HTR-8/SVneo (cell line): ENCODE results near the gene EFCAB10.
A peak's percentile ranks its signal among the peaks of the same experiment; 100 is the strongest.
"Not testable (repeated sequence)": the region's sequence is repeated elsewhere in the genome, so short reads cannot be mapped to it uniquely, and the experiment has no call there.

Source experiments
- DNase-seq: peaks from one replicate; pipeline ENCODE4 v3.0.0; 2011; ENCODE audit warnings: low spot score, mixed read lengths; ENCODE audit not compliant: insufficient read length
- FAIRE-seq: peaks from 2 replicates; lab custom pipeline; 2011; peaks lifted over from hg19 to GRCh38; lab: Jason Lieb, UNC

Gene EFCAB10

DNA sequence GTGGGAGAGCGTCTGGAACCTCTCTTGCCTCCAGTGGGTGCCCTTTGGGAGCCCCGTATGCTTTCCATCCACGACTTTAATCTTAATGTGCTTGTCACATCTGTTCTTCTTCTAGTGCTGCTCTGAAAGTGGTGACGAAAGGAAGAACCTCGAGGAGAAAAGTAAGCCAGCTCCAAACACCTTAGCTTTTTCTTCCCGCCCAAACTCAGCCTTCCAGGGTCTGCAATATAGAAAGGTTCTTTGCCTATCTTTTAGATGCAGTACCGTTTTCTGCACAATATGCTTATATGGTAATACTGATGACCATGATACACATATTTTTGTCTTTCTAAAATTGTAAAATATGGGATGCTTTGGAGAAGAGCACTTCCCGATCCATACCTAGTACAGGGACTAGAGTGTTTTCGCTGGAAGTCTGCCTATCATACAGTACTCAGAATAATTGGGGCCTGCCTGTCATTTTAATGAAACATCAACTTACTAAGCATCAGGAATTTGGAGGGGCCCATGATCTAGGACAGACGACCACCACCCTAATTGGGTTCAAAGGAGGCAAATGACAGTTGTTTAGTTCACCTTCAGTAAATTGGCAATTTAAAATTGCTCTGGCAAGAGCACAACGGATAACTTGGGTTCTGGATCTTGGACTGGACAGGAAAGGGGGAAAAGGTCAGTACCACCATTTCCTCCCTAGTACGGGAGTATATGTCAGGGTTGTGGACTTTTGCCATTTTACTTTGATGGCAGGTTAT is 48.4 kb downstream of the EFCAB10 start:
- no peak for DNase-seq
- no peak for FAIRE-seq

DNA sequence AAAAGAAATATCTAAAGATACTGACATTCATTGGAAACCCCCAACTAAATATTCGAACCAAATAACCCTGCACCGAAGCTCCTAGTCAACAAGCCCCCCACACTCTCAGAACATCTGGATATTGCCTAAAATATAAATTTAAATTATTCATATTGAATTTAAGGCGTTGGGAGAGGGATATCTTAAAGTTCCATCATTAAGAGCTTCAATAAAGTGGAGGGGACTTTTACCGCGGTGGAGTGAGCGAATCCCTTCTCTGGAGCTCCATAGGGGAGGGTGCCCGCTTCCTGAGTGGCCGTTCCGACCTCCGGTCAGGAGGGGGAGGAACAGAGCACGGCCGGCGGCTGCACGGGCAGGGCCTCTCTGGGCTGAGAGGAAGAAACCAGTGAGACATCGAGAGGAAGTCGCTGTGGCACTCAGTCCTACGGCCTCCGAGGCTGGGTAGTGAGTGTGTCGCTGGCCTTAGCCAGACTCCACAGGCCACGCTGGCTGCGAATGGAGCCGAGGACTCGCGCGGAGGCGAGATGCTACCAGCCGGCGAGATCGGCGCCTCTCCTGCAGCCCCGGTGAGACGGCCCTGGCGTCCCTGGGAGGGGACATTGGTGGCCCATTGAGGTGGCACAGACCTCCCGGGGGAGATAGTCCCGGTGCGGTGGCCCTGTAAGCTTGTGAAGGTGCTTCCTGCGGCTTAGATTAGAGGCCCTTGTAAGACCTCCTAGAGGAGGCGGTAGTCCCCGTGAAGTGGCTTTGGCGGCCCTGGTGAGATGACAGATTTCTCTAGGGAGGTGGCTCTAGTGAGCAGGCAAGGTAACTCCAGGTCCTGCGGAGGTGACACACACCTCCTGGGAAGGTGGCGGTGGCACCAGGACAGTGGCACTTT is 49.3 kb downstream of the EFCAB10 start, which contains the start of gene RINT1:
RINT1 (plus strand) TSS at position 410 of the 880 bp plus-strand sequence; CDS start at position 525, 115 bp downstream.
- peak; percentile 80 for DNase-seq
- no peak for FAIRE-seq

DNA sequence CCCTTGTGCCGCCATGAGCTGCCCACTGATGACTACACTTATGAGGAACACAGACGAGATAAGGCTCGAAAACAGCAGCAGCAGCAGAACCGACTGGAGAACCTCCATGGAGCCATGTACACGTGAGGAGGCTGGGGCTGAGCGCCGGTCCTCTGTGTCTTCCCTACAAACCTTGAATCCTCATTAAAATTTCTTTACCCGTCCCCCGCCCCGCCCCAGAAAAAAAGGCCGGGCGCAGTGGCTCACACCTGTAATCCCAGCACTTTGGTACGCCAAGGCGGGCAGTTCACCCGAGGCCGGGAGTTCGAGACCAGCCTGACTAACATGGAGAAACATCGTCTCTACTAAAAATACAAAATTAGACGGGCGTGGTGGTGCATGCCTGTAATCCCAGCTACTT is 50.7 kb downstream of the EFCAB10 start:
- FAIRE-seq: no peak
- no peak for DNase-seq

- DNase-seq (no peak), FAIRE-seq (no peak)
These were observed 51.2 kb downstream of the EFCAB10 start for GRCh38 chr7:105530126-105530525.

GRCh38 chr7:105527737-105528136 is 53.6 kb downstream of the EFCAB10 start:
- not testable (repeated sequence) for FAIRE-seq, DNase-seq

DNA sequence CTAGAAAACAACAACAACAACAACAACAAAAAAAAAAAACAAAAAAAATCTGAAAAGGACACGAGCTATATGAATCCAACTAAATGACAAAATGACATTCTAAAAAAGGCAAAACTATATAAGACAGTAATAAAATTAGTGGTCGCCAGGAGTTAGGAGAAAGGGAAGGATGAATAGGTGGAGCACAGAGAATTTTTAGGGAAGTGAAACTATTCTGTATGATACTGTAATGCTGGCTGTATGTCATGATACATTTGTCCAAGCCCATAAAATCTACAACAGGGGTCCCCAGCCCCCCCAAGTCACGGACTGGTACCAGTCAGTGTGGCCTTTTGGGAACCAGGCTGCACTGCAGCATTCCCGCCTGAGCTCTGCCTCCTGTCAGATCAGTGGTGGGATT is 56.5 kb downstream of the EFCAB10 start:
- no peak for DNase-seq
- no peak for FAIRE-seq

DNA sequence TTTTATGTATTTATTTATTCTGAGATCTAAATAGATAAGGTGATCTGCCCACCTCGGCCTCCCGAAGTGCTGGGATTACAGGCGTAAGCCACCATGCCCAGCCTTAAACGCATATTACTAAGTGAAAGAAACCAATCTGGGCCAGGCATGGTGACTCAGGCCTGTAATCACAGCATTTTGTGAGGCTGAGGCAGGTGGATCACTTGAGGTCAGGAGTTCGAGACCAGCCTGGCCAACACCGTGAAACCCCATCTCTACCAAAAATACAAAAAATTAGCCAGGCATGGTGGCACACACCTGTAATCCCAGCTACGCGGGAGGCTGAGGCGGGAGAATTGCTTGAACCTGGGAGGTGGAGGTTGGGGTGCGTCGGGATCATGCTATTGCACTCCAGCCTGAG is 56.9 kb downstream of the EFCAB10 start:
- not testable (repeated sequence) for FAIRE-seq, DNase-seq

DNA sequence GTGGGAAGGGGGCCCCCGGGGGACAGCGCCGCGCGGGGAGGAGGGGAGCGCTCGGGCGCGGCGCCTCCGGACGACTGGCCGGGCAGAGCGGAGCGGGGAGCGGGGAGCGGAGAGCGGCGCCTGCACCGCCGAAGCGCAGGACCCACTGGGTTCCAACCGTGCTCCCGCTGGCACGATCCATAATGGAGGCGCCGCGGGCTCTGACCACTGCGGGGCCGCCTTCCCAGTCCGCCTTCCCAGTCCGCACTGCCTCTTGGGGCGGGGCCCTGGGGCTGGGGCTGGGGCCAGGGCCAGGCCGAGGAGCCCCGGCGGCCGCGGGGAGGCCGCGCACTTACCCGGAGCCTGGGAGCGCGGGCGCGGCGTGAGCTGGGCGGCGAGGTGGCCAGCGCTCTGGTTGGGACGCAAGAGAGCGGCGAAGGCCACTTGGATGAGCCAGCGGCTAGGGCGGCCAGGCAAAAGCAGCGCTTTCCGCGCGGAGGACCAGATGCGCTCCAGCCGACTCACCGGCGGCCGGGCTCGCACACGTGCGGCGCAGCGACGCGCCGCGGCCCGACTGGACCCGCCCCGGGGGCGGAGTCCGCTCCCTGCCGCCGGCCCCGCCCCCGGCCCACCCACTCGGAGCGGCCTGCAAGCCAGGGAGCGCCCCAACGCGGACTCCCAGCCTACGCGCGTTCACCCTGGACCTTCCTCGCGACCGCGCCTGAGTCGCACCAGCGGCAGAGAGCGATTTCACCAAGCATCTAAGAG is 59.4 kb downstream of the EFCAB10 start, which contains the start of gene PUS7:
PUS7 (minus strand) TSS at position 555 of the 747 bp plus-strand sequence. CDS start 13,759 bp downstream, outside the sequence.
- DNase-seq (peak; percentile 87), FAIRE-seq (no peak)

- FAIRE-seq: no peak
These were observed 60.1 kb downstream of the EFCAB10 start for GRCh38 chr7:105521027-105521716.

DNA sequence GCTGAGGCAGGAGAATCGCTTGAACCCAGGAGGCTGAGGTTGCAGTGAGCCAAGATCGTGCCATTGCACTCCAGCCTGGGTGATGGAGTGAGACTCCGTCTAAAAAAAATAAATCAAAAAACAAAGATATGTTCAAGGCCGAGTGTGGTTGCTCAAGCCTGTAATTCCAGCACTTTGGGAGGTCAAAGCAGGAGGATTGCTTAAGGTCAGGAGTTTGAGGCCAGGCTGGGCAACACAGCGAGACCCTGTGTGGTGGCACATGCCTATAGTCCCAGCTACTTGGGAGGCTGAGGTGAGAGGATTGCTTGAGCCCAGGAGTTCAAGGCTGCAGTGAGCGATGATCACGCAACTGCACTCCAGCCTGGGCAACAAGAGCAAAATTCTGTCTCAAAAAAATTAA is 60.7 kb downstream of the EFCAB10 start:
- not testable (repeated sequence) for DNase-seq, FAIRE-seq

More at GRCh38 chr7:105521027-105521716, 60.1 kb downstream of the EFCAB10 start:
- DNase-seq: peak; percentile 35

DNA sequence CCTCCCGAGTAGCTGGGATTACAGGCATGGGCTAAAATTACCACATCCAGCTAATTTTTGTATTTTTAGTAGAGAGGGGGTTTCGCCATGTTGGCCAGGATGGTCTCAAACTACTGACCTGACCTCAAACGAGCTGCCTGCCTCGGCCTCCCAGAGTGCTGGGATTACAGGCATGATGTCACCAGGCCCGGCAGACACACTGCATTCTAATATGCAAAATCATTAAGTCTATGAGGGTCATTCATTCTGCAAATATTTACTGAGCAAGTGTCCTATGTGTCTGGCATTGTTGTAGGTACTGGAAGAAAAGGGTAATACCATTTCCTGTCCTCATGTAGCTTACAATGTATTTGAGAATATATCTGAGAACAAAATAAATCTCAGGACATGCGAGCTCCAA is 61.9 kb downstream of the EFCAB10 start:
- no peak for FAIRE-seq
- no peak for DNase-seq

GRCh38 chr7:105515610-105516009 is 65.7 kb downstream of the EFCAB10 start:
- DNase-seq, FAIRE-seq: not testable (repeated sequence)
